Iris pigment epithelial cell (primary cell): ENCODE measurements around the gene GMPR2.

Experiments used
- DNase-seq: peaks from one replicate; pipeline ENCODE4 v3.0.0-alpha.2; 2011; ENCODE audit warnings: low read depth

GMPR2 gene

GRCh38 chr14:24232645-24233537 is at the start of gene GMPR2:
GMPR2 (plus strand) TSS chr14:24232929; CDS start chr14:24233254, 325 bp downstream.
- DNase-seq = no peak

GRCh38 chr14:24183014-24183481 is 49.7 kb upstream of the GMPR2 start:
- no peak for DNase-seq

- DNase-seq = no peak
Observed at GRCh38 chr14:24184104-24184970, 48.4 kb upstream of the GMPR2 start.

- no peak for DNase-seq
Observed at GRCh38 chr14:24185026-24185425, 47.7 kb upstream of the GMPR2 start.

- DNase-seq = no peak
Observed at GRCh38 chr14:24185741-24186140, 47.0 kb upstream of the GMPR2 start.

GRCh38 chr14:24186831-24187538 is 45.7 kb upstream of the GMPR2 start:
- no peak for DNase-seq

GRCh38 chr14:24187539-24187915 is 45.2 kb upstream of the GMPR2 start:
- no peak for DNase-seq

- DNase-seq = peak; percentile 99
Observed at GRCh38 chr14:24188251-24189058, 44.3 kb upstream of the GMPR2 start, which contains the start of gene IPO4. IPO4 (minus strand) TSS chr14:24188816; CDS start chr14:24188787, 29 bp downstream.

- no peak for DNase-seq
Observed at GRCh38 chr14:24189059-24189375, 43.7 kb upstream of the GMPR2 start.

- DNase-seq = no peak
Observed at GRCh38 chr14:24189460-24189859, 43.3 kb upstream of the GMPR2 start.

GRCh38 chr14:24190416-24190815 is 42.3 kb upstream of the GMPR2 start:
- no peak for DNase-seq

- DNase-seq = no peak
Observed at GRCh38 chr14:24192933-24193332, 39.8 kb upstream of the GMPR2 start.

- no peak for DNase-seq
Observed at GRCh38 chr14:24194186-24194872, 38.4 kb upstream of the GMPR2 start.

- DNase-seq = no peak
Observed at GRCh38 chr14:24194873-24195185, 37.9 kb upstream of the GMPR2 start.

- DNase-seq = peak; percentile 90
Observed at GRCh38 chr14:24195186-24196070, 37.3 kb upstream of the GMPR2 start, which contains the start of gene TM9SF1. TM9SF1 (minus strand) TSS chr14:24195441; CDS start chr14:24195019, 422 bp downstream.

GRCh38 chr14:24196071-24197055 is 36.4 kb upstream of the GMPR2 start:
- DNase-seq = peak; percentile 42

GRCh38 chr14:24197056-24197450 is 35.7 kb upstream of the GMPR2 start:
- DNase-seq = no peak

- DNase-seq = no peak
Observed at GRCh38 chr14:24198814-24199524, 33.8 kb upstream of the GMPR2 start.
